PC-3 (cell line): Measurements from ENCODE around the gene NLRP6. TPM values are rescaled to one million over a fixed set of nuclear protein-coding genes. Genes with fewer than 3 reads are reported as not detected.

ENCODE experiments used
- ATAC-seq: fragments of 200-7000 bp; cut with Tn5 transposase; 2 replicates; pipeline ENCODE4 v1.9.1; 2020; ENCODE audit warnings: mild to moderate bottlenecking, moderate library complexity
- BruUV-seq: library from RNA; stranded (reverse); fragments of 400-500 nt; replicated peaks from 2 replicates; lab custom pipeline; 2021; lab: Mats Ljungman, UMichigan
- CTCF ChIA-PET: fragments of 300-600 bp; sonication (Branson Sonifier 250); formaldehyde crosslinking; loops from one replicate; lab custom pipeline; 2022; ENCODE audit warnings: antibody characterized with exemption; lab: Charles Lee
- POLR2A ChIA-PET: fragments of 300-600 bp; sonication (Branson Sonifier 250); formaldehyde crosslinking; loops from one replicate; lab custom pipeline; 2022; ENCODE audit warnings: antibody characterized with exemption; ENCODE audit not compliant: unreplicated experiment; lab: Charles Lee
- DNase-seq: peaks from one replicate; pipeline ENCODE4 v3.0.0-alpha.2; 2015
- H2AFZ ChIP-seq: fragments of 300-600 bp; sonication (generic); 2 replicates; pipeline ENCODE4 v1.6.0; 2016; ENCODE audit warnings: antibody characterized with exemption, low read length
- H3F3A ChIP-seq: fragments of 300-600 bp; sonication (generic); one replicate; pipeline ENCODE4 v1.6.0; 2017; ENCODE audit warnings: antibody characterized with exemption, low read length, control low read depth, mild to moderate bottlenecking; ENCODE audit not compliant: unreplicated experiment
- H3K27ac ChIP-seq: fragments of 300-600 bp; sonication (generic); 2 replicates; pipeline ENCODE4 v1.5.1; 2016; ENCODE audit warnings: mild to moderate bottlenecking, low read length
- H3K27me3 ChIP-seq: fragments of 300-600 bp; sonication (generic); 2 replicates; pipeline ENCODE4 v1.6.1; 2016; ENCODE audit warnings: low read length, mixed read lengths
- H3K36me3 ChIP-seq: fragments of 300-600 bp; sonication (generic); 2 replicates; pipeline ENCODE4 v1.6.1; 2016; ENCODE audit warnings: low read depth, mixed run types, low read length, mixed read lengths
- H3K4me1 ChIP-seq: fragments of 300-600 bp; sonication (generic); 2 replicates; pipeline ENCODE4 v1.5.1; 2016; ENCODE audit warnings: low read length; ENCODE audit not compliant: insufficient read depth
- H3K4me2 ChIP-seq: fragments of 300-600 bp; sonication (generic); 2 replicates; pipeline ENCODE4 v1.6.0; 2016; ENCODE audit warnings: low read length
- H3K4me3 ChIP-seq: fragments of 300-600 bp; sonication (generic); 2 replicates; pipeline ENCODE4 v1.5.1; 2016; ENCODE audit warnings: mild to moderate bottlenecking, low read length, mixed read lengths
- H3K79me2 ChIP-seq: fragments of 300-600 bp; sonication (generic); 2 replicates; pipeline ENCODE4 v1.6.1; 2017; ENCODE audit warnings: low read length, mixed read lengths
- H3K9ac ChIP-seq: fragments of 300-600 bp; sonication (generic); 2 replicates; pipeline ENCODE4 v1.6.0; 2016; ENCODE audit warnings: mild to moderate bottlenecking, low read length
- H3K9me2 ChIP-seq: fragments of 300-600 bp; sonication (generic); replicated peaks from 2 replicates; pipeline ENCODE4 v1.6.1; 2016; ENCODE audit warnings: mixed run types, low read length, mixed read lengths
- H3K9me3 ChIP-seq: fragments of 300-600 bp; sonication (generic); 2 replicates; pipeline ENCODE4 v1.6.1; 2016; ENCODE audit warnings: low read length, mixed read lengths
- H4K20me1 ChIP-seq: fragments of 300-600 bp; sonication (generic); 2 replicates; pipeline ENCODE4 v1.6.1; 2016; ENCODE audit warnings: low read length, mixed read lengths
- EZH2 ChIP-seq: fragments of 300-600 bp; sonication (generic); IDR thresholded peaks from one replicate; pipeline ENCODE4 v1.6.1; 2017; ENCODE audit warnings: antibody characterized with exemption, mild to moderate bottlenecking, low read length; ENCODE audit not compliant: unreplicated experiment
- EZH2phosphoT487 ChIP-seq: fragments of 300-600 bp; sonication (generic); IDR thresholded peaks from 2 replicates; pipeline ENCODE4 v1.6.1; 2018; ENCODE audit warnings: mild to moderate bottlenecking, antibody characterized with exemption, low read length, borderline replicate concordance
- intact Hi-C: fragments of 100-400 bp; cut with micrococcal nuclease; formaldehyde crosslinking; loops from 2 replicates; pipeline ENCODE4 v1.9.0; 2023
- total RNA-seq: library from RNA; depleted of rRNA; stranded (reverse); fragments of >200 nt; gene quantifications from 2 replicates; pipeline ENCODE4 v1.2.3, GENCODE V29; 2014
- TF ChIP-seq, protein P1 (sequence below): fragments of 300-600 bp; sonication (generic); conservative IDR thresholded peaks from 2 replicates; pipeline ENCODE4 v1.5.1; 2017; ENCODE audit warnings: antibody characterized with exemption, low read depth, mild to moderate bottlenecking, low read length

NLRP6 gene
- total RNA-seq, 1 experiment from 2014 or later: not detected

DNA sequence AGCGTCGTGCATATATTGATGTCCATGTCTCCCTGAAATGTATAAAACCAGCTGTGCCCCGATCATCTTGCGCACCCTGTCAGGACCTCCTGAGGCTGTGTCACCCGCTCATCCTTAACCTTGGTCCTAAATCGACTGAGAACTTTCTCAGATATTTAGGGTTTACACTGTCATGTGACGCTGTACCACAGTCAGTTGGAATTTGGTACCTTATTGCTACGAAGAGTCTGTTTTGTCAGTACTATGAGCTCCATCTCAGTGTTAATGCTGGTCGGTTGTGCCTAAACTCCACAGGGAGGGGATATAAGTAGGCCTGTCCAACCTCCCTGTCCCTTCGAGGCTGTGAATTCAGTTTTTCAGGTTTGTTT lies 27.6 kb downstream of the NLRP6 start:
- no peaks in the 10 kb centered on the region for H3K9me2 ChIP-seq
- intact Hi-C loops: loop anchor here (5.0 to 10.0 kb wide), 2 partner anchors 51 to 139 kb away; partner anchors contain the start of gene ANO9
- H3K4me3 ChIP-seq: no peak overlapping the region
- H3K4me2 ChIP-seq: no peak overlapping the region
- TF ChIP-seq, protein P1, sequence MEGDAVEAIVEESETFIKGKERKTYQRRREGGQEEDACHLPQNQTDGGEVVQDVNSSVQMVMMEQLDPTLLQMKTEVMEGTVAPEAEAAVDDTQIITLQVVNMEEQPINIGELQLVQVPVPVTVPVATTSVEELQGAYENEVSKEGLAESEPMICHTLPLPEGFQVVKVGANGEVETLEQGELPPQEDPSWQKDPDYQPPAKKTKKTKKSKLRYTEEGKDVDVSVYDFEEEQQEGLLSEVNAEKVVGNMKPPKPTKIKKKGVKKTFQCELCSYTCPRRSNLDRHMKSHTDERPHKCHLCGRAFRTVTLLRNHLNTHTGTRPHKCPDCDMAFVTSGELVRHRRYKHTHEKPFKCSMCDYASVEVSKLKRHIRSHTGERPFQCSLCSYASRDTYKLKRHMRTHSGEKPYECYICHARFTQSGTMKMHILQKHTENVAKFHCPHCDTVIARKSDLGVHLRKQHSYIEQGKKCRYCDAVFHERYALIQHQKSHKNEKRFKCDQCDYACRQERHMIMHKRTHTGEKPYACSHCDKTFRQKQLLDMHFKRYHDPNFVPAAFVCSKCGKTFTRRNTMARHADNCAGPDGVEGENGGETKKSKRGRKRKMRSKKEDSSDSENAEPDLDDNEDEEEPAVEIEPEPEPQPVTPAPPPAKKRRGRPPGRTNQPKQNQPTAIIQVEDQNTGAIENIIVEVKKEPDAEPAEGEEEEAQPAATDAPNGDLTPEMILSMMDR: no peak
- TF ChIP-seq EZH2: no peak
- TF ChIP-seq EZH2phosphoT487: no peak
- no peaks in the 10 kb centered on the region for H3K36me3 ChIP-seq
- DNase-seq (no peak), ATAC-seq (no peak)
- no TSS peak for BruUV-seq
- H3K79me2 ChIP-seq: peaks cover 12% of the 10 kb centered on the region
- no peak overlapping the region for H2AFZ ChIP-seq
- ChIA-PET CTCF (interaction anchor here (1.7 kb wide), 1 partner anchor 50 kb away, joined by 3 read pairs; no protein-coding TSS in a partner anchor), POLR2A (no interaction called here)
- peaks cover 12% of the 10 kb centered on the region for H3K4me1 ChIP-seq
- no peak overlapping the region for H3K27ac ChIP-seq
- H3F3A ChIP-seq: no peaks in the 10 kb centered on the region
- H3K9ac ChIP-seq: no peak overlapping the region
- H3K27me3 ChIP-seq: no peaks in the 10 kb centered on the region
- no peaks in the 10 kb centered on the region for H4K20me1 ChIP-seq
- no peaks in the 10 kb centered on the region for H3K9me3 ChIP-seq

DNA sequence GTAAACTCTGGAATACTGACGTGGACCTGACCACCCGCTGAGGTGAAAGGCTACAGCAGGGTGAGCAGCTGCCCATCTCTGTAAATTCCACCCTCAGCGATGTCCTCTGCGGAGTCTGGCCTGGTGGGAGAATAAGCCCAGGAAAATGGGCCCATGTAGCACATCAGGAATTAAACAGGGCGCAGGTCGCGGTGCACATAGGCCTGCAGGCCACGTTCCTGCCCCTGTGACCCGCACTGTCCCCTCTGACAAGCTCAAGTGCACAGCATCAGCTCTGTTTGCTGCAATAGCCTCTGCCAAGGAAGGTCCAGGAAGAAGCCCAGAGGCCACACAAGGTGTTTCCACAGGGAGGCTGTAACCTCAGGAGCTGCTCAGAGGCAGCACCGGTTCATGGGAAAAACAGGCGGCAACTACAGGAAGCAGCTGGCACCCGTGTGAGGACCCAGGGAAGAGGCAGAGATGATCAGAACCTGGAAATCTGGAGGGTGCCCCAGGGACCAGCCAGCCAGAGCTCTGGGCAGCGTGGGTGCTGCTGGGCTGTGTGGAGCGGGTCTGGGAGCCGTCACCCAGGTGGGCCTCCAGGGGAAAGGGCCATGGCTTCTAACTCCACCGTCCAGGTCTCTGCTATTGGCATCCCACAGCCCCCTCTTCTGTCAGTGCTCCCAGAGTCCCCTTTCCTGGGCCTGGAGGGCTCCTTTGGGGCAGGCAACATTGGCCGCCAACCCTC lies 28.6 kb downstream of the NLRP6 start:
- DNase-seq (no peak), ATAC-seq (no peak)
- H3K4me2 ChIP-seq: no peak overlapping the region
- ChIA-PET CTCF (no interaction called here), POLR2A (no interaction called here)
- no peak for TF ChIP-seq EZH2phosphoT487
- TF ChIP-seq, protein P1: no peak
- H3K36me3 ChIP-seq: no peaks in the 10 kb centered on the region
- H3F3A ChIP-seq: no peaks in the 10 kb centered on the region
- H3K27me3 ChIP-seq: no peaks in the 10 kb centered on the region
- BruUV-seq: no TSS peak
- H3K9ac ChIP-seq: no peak overlapping the region
- peaks cover 12% of the 10 kb centered on the region for H3K4me1 ChIP-seq
- no peak overlapping the region for H3K4me3 ChIP-seq
- no peak overlapping the region for H3K27ac ChIP-seq
- H3K9me3 ChIP-seq: no peaks in the 10 kb centered on the region
- no peak overlapping the region for H2AFZ ChIP-seq
- intact Hi-C loops: loop anchor here (5.0 to 10.0 kb wide), 2 partner anchors 50 to 138 kb away; partner anchors contain the start of gene ANO9
- H3K79me2 ChIP-seq: peaks cover 12% of the 10 kb centered on the region
- H3K9me2 ChIP-seq: no peaks in the 10 kb centered on the region
- no peaks in the 10 kb centered on the region for H4K20me1 ChIP-seq
